Measurements from ENCODE around the gene LDB3. TPM values are rescaled to one million over a fixed set of nuclear protein-coding genes. Genes with fewer than 3 reads are reported as not detected.

Gene LDB3
- total and polyA plus RNA-seq, 9 of the 15 experiments (the other 6 are each of a cell fraction or from before 2014, with no cell fraction given) = 0.03 TPM; not detected in 8

- POLR2A ChIA-PET = no interaction called here
- Histone ChIP-seq H3K4me2 (ENCODE audit: insufficient read depth, low read length) (no peak overlapping the region), H3K4me3 (no peak overlapping the region), H3K27me3 (ENCODE audit: control insufficient read depth in 2 of 2, insufficient read depth in 2 of 2, low read length in 2 of 2) (peaks cover 18 to 38% of the 10 kb centered on the region in 2 experiments; a peak in 3 of 5 replicates), H3K27ac (ENCODE audit: extremely low read depth, low read depth, low read length) (no peak overlapping the region), H3K36me3 (ENCODE audit: control insufficient read depth, insufficient read depth, low read length) (no peaks in the 10 kb centered on the region), H4K20me1 (replicated peaks; ENCODE audit: control insufficient read depth, insufficient read depth, low read length) (no peaks in the 10 kb centered on the region), H2AFZ (ENCODE audit: low read depth, low read length) (no peak overlapping the region), H3K9me1 (ENCODE audit: control insufficient read depth, insufficient read depth, low read length) (no peaks in the 10 kb centered on the region), H3K9me3 (replicated peaks; ENCODE audit: control insufficient read depth, insufficient read depth, low read depth, low read length) (no peaks in the 10 kb centered on the region), H3K79me2 (ENCODE audit: control insufficient read depth, insufficient read depth, low read length) (no peaks in the 10 kb centered on the region), H3K4me1 (replicated peaks in 1 of 2; ENCODE audit: control insufficient read depth in 2 of 2, insufficient read depth in 2 of 2, low read length in 2 of 2) (peaks cover 0 to 8% of the 10 kb centered on the region in 2 experiments; a peak in 2 of 5 replicates), H3K9ac (ENCODE audit: insufficient read depth in 1 of 2, low read depth in 2 of 2, low read length in 2 of 2) (no peak overlapping the region)
- 3% methylated on average over 5 of the region's 5 CpGs for WGBS (ENCODE audit: insufficient coverage, low coverage, missing lambda C conversion rate)
- DNase-seq (ENCODE audit: extremely low read depth in 1 of 4, low spot score in 3 of 4) = no peak
- TF ChIP-seq KLF1 (tag; IDR thresholded peaks at IDR 0.05) (no peak), CHCHD3 (CRISPR knock-in tag; IDR thresholded peaks at IDR 0.05) (no peak), U2AF1 (optimal IDR thresholded peaks at IDR 0.05; ENCODE audit: low read depth, low read length) (no peak), PTRF (tag; IDR thresholded peaks at IDR 0.05) (no peak), ARNT (IDR thresholded peaks at IDR 0.05) (no peak), ZNF277 (CRISPR knock-in tag; IDR thresholded peaks at IDR 0.05; ENCODE audit: borderline replicate concordance) (no peak), NELFE (IDR thresholded peaks at IDR 0.05; ENCODE audit: insufficient read depth, insufficient read length) (no peak), GATA2 (CRISPR knock-in tag; IDR thresholded peaks at IDR 0.05) (no peak), FOS (IDR thresholded peaks at IDR 0.05; ENCODE audit: extremely low read depth, insufficient read length) (no peak), TEAD1 (CRISPR knock-in tag; IDR thresholded peaks at IDR 0.05) (no peak), NFYB (IDR thresholded peaks at IDR 0.05; ENCODE audit: extremely low read depth, insufficient read length) (no peak), NKRF (IDR thresholded peaks at IDR 0.05; ENCODE audit: borderline replicate concordance) (no peak)
- CTCF ChIA-PET (ENCODE audit: low intra/inter-chr PET ratio) = no interaction called here
- no peak; the same call in 2 of the 3 replicates for ATAC-seq
- intact Hi-C loops (cut with micrococcal nuclease) (no loop called here), in situ Hi-C loops (cut with MboI) (no loop called here)
- FAIRE-seq = no peak
- BruUV-seq (replicated peaks) = no TSS peak
These were observed 35.4 kb upstream of the LDB3 start for GRCh38 chr10:86632951-86633350.
